ENCODE data around the gene TMEM161B.

DNA sequence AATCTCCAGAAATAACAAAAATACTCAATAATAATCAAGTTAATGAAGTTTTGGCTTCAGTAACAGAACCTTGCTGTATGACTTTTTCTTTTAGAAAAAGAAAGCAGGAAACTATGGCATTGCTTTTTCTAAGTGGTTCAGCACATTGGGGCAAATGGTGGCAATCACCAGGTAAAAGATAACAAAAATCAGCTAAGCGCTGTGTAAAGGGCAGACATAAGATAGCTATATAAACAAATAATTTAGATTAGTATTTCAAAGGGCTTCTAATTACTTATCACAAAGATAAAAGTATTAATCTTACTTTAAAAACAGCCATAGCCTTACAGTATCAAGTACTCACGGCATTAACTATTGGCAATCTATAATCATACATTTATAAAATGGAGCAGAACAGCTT lies 10.0 kb downstream of the TMEM161B start:
- TF ChIP-seq, protein P1, sequence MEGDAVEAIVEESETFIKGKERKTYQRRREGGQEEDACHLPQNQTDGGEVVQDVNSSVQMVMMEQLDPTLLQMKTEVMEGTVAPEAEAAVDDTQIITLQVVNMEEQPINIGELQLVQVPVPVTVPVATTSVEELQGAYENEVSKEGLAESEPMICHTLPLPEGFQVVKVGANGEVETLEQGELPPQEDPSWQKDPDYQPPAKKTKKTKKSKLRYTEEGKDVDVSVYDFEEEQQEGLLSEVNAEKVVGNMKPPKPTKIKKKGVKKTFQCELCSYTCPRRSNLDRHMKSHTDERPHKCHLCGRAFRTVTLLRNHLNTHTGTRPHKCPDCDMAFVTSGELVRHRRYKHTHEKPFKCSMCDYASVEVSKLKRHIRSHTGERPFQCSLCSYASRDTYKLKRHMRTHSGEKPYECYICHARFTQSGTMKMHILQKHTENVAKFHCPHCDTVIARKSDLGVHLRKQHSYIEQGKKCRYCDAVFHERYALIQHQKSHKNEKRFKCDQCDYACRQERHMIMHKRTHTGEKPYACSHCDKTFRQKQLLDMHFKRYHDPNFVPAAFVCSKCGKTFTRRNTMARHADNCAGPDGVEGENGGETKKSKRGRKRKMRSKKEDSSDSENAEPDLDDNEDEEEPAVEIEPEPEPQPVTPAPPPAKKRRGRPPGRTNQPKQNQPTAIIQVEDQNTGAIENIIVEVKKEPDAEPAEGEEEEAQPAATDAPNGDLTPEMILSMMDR (IDR thresholded peaks at IDR 0.05) = no peak
- no peak for TF ChIP-seq POLR2A (IDR thresholded peaks at IDR 0.05)

Measured in adrenal gland (tissue), 5 donors.